ENCODE measurements around the gene DNMT3B. TPM values are rescaled to one million over a fixed set of nuclear protein-coding genes. Genes with fewer than 3 reads are reported as not detected.
A peak's percentile ranks its signal among the peaks of the same experiment; 100 is the strongest.

Gene DNMT3B
- total RNA-seq, 1 donor from 2014 or later: 15.4 TPM

DNA sequence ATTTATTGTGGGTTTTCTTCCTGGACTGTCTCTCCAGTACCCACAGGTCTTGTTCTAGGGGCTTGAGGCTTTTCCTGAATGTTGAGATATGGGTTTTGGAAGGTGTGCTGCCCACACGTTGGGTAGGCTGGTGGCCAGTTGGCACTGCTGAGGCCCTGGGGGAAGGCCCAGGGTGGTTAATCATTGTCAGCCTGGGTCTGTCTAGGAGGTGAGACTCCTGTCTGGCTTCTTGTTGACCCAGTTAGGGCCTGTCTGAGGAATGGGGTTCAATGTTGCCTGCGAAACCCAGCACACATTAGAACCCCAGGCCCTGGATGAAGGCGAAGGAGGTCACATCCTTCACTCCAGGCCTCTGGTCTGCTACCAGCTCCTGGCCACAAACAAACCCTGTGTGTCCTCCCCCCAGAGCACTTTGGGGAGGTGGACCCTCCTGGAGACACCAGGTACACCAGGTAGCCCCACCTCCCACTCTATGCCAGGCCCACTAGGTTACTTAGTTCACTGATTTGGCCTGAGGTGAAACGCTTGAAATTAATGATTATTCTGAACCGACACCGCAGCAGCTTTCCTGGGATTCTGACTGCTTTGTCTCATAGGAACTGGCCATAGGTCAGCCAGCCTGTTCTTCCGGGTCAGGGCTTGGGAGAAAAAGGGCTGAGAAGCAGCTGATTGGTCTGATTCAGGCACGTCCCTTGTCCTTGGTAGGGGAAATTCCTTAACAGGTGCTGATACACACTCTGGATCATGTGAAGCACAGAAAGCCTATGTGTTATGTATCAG lies 15.2 kb downstream of the DNMT3B start:
- Mint-ChIP-seq H3K36me3 (ENCODE audit: insufficient read depth) (no peaks in the 10 kb centered on the region), H3K4me1 (ENCODE audit: low read depth) (peaks cover 19% of the 10 kb centered on the region), H3K27ac (peak overlapping the region; percentile 83), H3K27me3 (no peaks in the 10 kb centered on the region), H3K4me3 (ENCODE audit: low read depth) (no peak overlapping the region), H3K9me3 (ENCODE audit: low read depth) (no peaks in the 10 kb centered on the region)
- DNase-seq (ENCODE audit: low spot score, unreplicated experiment): no peak
- no peak for TF ChIP-seq CTCF (IDR thresholded peaks at IDR 0.05; ENCODE audit: unreplicated experiment)

DNA sequence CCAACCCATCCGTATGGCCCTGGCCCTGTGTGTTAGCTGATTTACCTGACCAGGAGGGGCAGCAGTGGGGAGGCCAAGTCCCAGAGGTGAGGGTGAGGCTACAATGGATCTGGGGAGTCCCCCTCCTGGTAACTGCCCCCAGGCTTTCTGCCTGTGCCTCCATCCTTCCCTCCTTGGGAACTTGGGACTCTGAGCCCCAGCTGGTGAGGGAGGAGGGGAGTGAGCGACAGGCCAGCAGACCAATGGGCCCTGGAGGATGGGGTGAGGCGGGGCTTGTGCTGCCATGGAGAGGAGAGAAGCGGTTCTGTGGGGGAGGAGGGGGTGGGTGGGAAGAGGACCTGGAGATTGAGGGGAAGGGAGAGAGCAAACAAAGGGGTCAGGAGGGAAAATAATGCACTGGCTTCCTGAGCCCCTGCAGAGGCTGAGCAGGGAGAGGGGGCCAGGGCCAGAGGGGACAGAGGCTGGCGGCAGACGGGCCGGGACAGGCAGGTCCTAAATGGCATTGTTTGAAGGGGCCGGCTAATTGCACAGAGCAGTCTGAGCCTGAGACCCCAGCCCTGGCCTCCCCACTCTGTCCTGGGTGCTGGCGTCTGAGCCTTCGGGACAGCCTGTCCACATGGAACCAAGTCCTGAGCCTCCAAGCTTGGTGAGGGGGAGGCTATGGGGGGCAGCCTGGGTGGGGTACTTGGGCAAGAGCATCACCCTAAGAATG lies 17.5 kb downstream of the DNMT3B start:
- peak; percentile 63 for DNase-seq (ENCODE audit: low spot score, unreplicated experiment)
- H3K36me3 Mint-ChIP-seq (ENCODE audit: insufficient read depth): no peaks in the 10 kb centered on the region
- H3K27me3 Mint-ChIP-seq: no peaks in the 10 kb centered on the region
- TF ChIP-seq CTCF (IDR thresholded peaks at IDR 0.05; ENCODE audit: unreplicated experiment): no peak
- H3K4me3 Mint-ChIP-seq (ENCODE audit: low read depth): no peak overlapping the region
- no peak overlapping the region for H3K27ac Mint-ChIP-seq
- H3K9me3 Mint-ChIP-seq (ENCODE audit: low read depth): no peaks in the 10 kb centered on the region
- H3K4me1 Mint-ChIP-seq (ENCODE audit: low read depth): peaks cover 19% of the 10 kb centered on the region

GRCh38 chr20:32780278-32780677 lies 18.1 kb downstream of the DNMT3B start:
- no peak overlapping the region for H3K4me3 Mint-ChIP-seq (ENCODE audit: low read depth)
- DNase-seq (ENCODE audit: low spot score, unreplicated experiment): no peak
- no peaks in the 10 kb centered on the region for H3K9me3 Mint-ChIP-seq (ENCODE audit: low read depth)
- peaks cover 19% of the 10 kb centered on the region for H3K4me1 Mint-ChIP-seq (ENCODE audit: low read depth)
- no peak overlapping the region for H3K27ac Mint-ChIP-seq
- no peaks in the 10 kb centered on the region for H3K36me3 Mint-ChIP-seq (ENCODE audit: insufficient read depth)
- H3K27me3 Mint-ChIP-seq: no peaks in the 10 kb centered on the region
- TF ChIP-seq CTCF (IDR thresholded peaks at IDR 0.05; ENCODE audit: unreplicated experiment): no peak

GRCh38 chr20:32780749-32781655 lies 18.8 kb downstream of the DNMT3B start:
- H3K9me3 Mint-ChIP-seq (ENCODE audit: low read depth): no peaks in the 10 kb centered on the region
- no peaks in the 10 kb centered on the region for H3K36me3 Mint-ChIP-seq (ENCODE audit: insufficient read depth)
- H3K27me3 Mint-ChIP-seq: no peaks in the 10 kb centered on the region
- TF ChIP-seq CTCF (IDR thresholded peaks at IDR 0.05; ENCODE audit: unreplicated experiment): no peak
- peaks cover 19% of the 10 kb centered on the region for H3K4me1 Mint-ChIP-seq (ENCODE audit: low read depth)
- no peak for DNase-seq (ENCODE audit: low spot score, unreplicated experiment)
- H3K27ac Mint-ChIP-seq: no peak overlapping the region
- no peak overlapping the region for H3K4me3 Mint-ChIP-seq (ENCODE audit: low read depth)
